Body of pancreas (tissue), 4 donors: ENCODE results near the gene LPP. TPM values are rescaled to one million over a fixed set of nuclear protein-coding genes. Genes with fewer than 3 reads are reported as not detected.

Source experiments
- ATAC-seq: fragments of 150-250 bp; one replicate; pipeline ENCODE4 v1.9.1; 2016
- DNase-seq, 4 donors: peaks; one replicate each; pipeline ENCODE4 v3.0.0-alpha.2; 2019
- H3K27ac ChIP-seq, 4 donors: fragments of 200-600 bp; sonication (generic); 1 replicate in 3 of 4; 2 replicates in 1 of 4; pipeline versions ENCODE4 v1.5.1 to v1.6.1; 2016 to 2019; ENCODE audit warnings: mild to moderate bottlenecking in 1 of 4, mixed read lengths in 1 of 4, moderate library complexity in 1 of 4
- H3K27me3 ChIP-seq, 2 donors: fragments of 200-600 bp; sonication (generic); one replicate each; pipeline ENCODE4 v1.6.0; 2016; ENCODE audit warnings: mild to moderate bottlenecking in 1 of 2
- H3K36me3 ChIP-seq, 2 donors: fragments of 200-600 bp; sonication (generic); replicated peaks in 1 of 2; 2 replicates each; pipeline ENCODE4 v1.5.1; 2016; ENCODE audit warnings: low read depth in 2 of 2; ENCODE audit not compliant: insufficient read depth in 1 of 2
- H3K4me1 ChIP-seq: fragments of 200-600 bp; sonication (generic); one replicate; pipeline ENCODE4 v1.6.0; 2016
- H3K4me3 ChIP-seq, 2 donors: fragments of 200-600 bp; sonication (generic); 1 replicate in 1 of 2; 2 replicates in 1 of 2; pipeline ENCODE4 v1.5.1; 2016 to 2019
- H3K9me3 ChIP-seq, 3 donors: fragments of 200-600 bp; sonication (generic); 1 replicate in 2 of 3; 2 replicates in 1 of 3; pipeline ENCODE4 v1.5.1; 2016
- CTCF ChIP-seq, 7 experiments: fragments of 450-650 bp in 4 of 7; fragments of 200-600 bp in 3 of 7; sonication (generic) in 3 of 7; IDR thresholded peaks; one replicate each; pipeline ENCODE4 v1.5.1; 2016 to 2019; ENCODE audit warnings: antibody characterized with exemption in 7 of 7
- POLR2A ChIP-seq, 3 donors: fragments of 450-650 bp; IDR thresholded peaks; one replicate each; pipeline ENCODE4 v1.6.1; 2016; ENCODE audit warnings: antibody characterized with exemption in 3 of 3, mild to moderate bottlenecking in 2 of 3
- WGBS, 2 donors: methylation state at CpG; one replicate each; pipeline ENCODE4 v1.1.5; 2017; 5-methylcytosine and 5-hydroxymethylcytosine counted together
- intact Hi-C: fragments of 100-400 bp; cut with DNase I; formaldehyde crosslinking; loops from one replicate; pipeline ENCODE4 v1.15.1; 2023
- total RNA-seq, 2 donors: library from RNA; depleted of rRNA; stranded (reverse); fragments of >200 nt; gene quantifications; one replicate each; pipeline ENCODE4 v1.1.0, GENCODE V29; 2016

Gene LPP
- total RNA-seq, 2 donors from 2014 or later = 60.6 to 65.1 TPM

DNA sequence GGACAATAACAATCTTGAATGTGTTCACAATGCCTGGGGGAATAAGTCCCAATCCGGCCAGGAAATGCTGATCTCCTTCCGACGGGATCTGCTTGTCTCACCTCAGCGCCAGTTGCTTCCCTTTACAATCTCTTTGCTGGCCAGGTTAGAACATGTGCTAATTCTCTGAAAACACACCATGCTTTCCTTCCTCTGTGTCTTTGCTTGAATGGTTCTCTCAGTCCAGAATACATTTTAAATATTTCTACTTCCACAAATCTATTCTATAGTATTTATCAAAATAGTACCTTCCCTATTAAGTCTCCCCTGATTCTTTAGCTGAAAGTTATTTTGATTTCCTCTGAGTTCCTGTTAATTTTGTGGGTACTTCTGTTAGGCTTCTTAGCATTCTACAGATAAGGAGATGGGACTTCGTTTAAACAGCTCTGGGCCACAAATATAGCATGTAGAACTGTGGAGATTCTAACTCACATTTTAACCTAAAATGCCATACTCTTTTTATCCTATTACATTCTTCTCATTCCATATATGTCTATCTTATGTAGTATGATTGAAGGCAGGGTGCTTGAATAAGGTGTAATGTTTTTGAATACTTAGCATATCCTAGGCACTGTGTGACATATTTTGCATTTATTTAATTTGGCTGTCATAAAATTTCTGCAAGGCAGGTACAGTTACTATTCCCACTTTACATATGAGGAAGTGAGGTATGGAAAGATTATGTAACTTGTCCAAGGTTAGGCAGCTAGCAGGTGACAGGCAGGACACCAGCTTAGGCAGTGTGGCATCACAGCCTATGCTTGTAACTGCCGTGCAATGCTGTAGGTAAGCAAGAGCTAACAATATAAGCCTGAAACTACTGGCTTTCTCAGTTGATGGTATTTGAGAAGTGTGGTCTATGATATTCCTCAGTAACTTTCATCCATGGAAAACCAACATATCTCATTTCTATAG lies 299.8 kb downstream of the LPP start:
- Histone ChIP-seq H3K36me3 (no peaks in the 10 kb centered on the region), H3K27ac (no peak overlapping the region), H3K4me3 (no peak overlapping the region), H3K27me3 (no peaks in the 10 kb centered on the region), H3K4me1 (no peaks in the 10 kb centered on the region), H3K9me3 (no peaks in the 10 kb centered on the region)
- intact Hi-C loops = no loop called here
- ATAC-seq (no peak), DNase-seq (no peak)
- no peak for TF ChIP-seq POLR2A (IDR thresholded peaks at IDR 0.05)
- no peak for TF ChIP-seq CTCF (IDR thresholded peaks at IDR 0.05)
- 91 to 92% methylated on average over 6 of the region's 6 CpGs for WGBS, 2 donors

GRCh38 chr3:188455748-188456147 lies 301.8 kb downstream of the LPP start:
- no peaks in the 10 kb centered on the region for H3K27me3 ChIP-seq
- no peak for ATAC-seq
- TF ChIP-seq POLR2A (IDR thresholded peaks at IDR 0.05) = no peak
- no peak for TF ChIP-seq CTCF (IDR thresholded peaks at IDR 0.05)
- intact Hi-C loops = no loop called here
- H3K9me3 ChIP-seq = no peaks in the 10 kb centered on the region
- DNase-seq = no peak
- no peak overlapping the region for H3K27ac ChIP-seq
- WGBS, 2 donors = 88 to 95% methylated on average over 4 of the region's 4 CpGs
- no peaks in the 10 kb centered on the region for H3K36me3 ChIP-seq
- H3K4me3 ChIP-seq = no peak overlapping the region
- no peaks in the 10 kb centered on the region for H3K4me1 ChIP-seq

DNA sequence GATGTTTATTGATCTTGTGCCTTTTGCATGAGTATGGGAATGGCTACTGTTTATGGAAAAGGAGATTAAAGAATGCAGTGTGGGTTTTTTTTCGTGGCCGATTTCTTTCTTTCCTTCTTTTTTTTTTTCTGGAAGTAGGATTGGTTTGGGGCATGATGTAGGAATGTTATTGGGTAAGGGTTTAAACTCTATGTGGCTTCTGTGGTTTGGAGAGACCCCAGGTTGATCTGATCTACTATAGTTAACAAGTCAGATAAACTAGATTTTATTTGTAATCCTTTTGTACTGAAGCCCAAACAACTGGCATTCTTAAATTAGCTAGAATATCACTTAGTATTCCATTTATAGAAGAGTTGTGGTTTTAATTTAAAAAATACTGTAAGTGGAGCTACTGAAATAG lies 304.8 kb downstream of the LPP start:
- no peaks in the 10 kb centered on the region for H3K27me3 ChIP-seq
- H3K4me3 ChIP-seq = no peak overlapping the region
- DNase-seq (no peak), ATAC-seq (no peak)
- no peaks in the 10 kb centered on the region for H3K36me3 ChIP-seq
- WGBS, 2 donors = 35 to 41% methylated on average over 2 of the region's 2 CpGs
- intact Hi-C loops = no loop called here
- H3K9me3 ChIP-seq = no peaks in the 10 kb centered on the region
- TF ChIP-seq POLR2A (IDR thresholded peaks at IDR 0.05) (no peak), CTCF (IDR thresholded peaks at IDR 0.05) (no peak)
- no peaks in the 10 kb centered on the region for H3K4me1 ChIP-seq
- H3K27ac ChIP-seq = no peak overlapping the region

- no peak overlapping the region for H3K27ac ChIP-seq
- no peaks in the 10 kb centered on the region for H3K36me3 ChIP-seq
- DNase-seq (no peak), ATAC-seq (no peak)
- TF ChIP-seq CTCF (IDR thresholded peaks at IDR 0.05) (no peak), POLR2A (IDR thresholded peaks at IDR 0.05) (no peak)
- H3K4me3 ChIP-seq = no peak overlapping the region
- no peaks in the 10 kb centered on the region for H3K9me3 ChIP-seq
- intact Hi-C loops = no loop called here
- H3K4me1 ChIP-seq = peaks cover 12% of the 10 kb centered on the region
- H3K27me3 ChIP-seq = no peaks in the 10 kb centered on the region
- WGBS, 2 donors = 94 to 96% methylated on average over 6 of the region's 6 CpGs
Observed at GRCh38 chr3:188465311-188465710, 311.4 kb downstream of the LPP start.

GRCh38 chr3:188468196-188468595 lies 314.2 kb downstream of the LPP start:
- ATAC-seq = no peak
- 89 to 90% methylated on average over 2 of the region's 2 CpGs for WGBS, 2 donors
- Histone ChIP-seq H3K4me1 (peaks cover 23% of the 10 kb centered on the region), H3K9me3 (no peaks in the 10 kb centered on the region), H3K27ac (peak overlapping the region in 1 of 4 donors; percentile 5), H3K27me3 (no peaks in the 10 kb centered on the region), H3K36me3 (no peaks in the 10 kb centered on the region), H3K4me3 (no peak overlapping the region)
- TF ChIP-seq POLR2A (IDR thresholded peaks at IDR 0.05) (no peak), CTCF (IDR thresholded peaks at IDR 0.05) (no peak)
- no peak for DNase-seq
- intact Hi-C loops = no loop called here
